K562 (cell line): ENCODE measurements around the gene CDSN. TPM values are rescaled to one million over a fixed set of nuclear protein-coding genes. Genes with fewer than 3 reads are reported as not detected.
A peak's percentile ranks its signal among the peaks of the same experiment; 100 is the strongest.

Experiments used
- ATF4 ChIP-seq: fragments of 450-650 bp; formaldehyde crosslinking; IDR thresholded peaks from 2 replicates; pipeline ENCODE4 v1.4.0; 2022; ENCODE audit warnings: mild to moderate bottlenecking, moderate library complexity
- HDAC2 ChIP-seq: fragments of 450-650 bp; IDR thresholded peaks from 2 replicates; pipeline ENCODE4 v1.6.1; 2016; ENCODE audit warnings: mild to moderate bottlenecking
- PBX2 ChIP-seq, 2 experiments: IDR thresholded peaks in 1 of 2; conservative IDR thresholded peaks in 1 of 2; 2 replicates each; pipeline ENCODE4 v1.6.1; 2016; ENCODE audit warnings: low read depth in 2 of 2, mild to moderate bottlenecking in 1 of 2, missing compliant biosample characterization in 1 of 2, missing genetic modification characterization in 1 of 2, moderate library complexity in 1 of 2
- SPI1 ChIP-seq: IDR thresholded peaks from 2 replicates; pipeline ENCODE4 v1.6.1; 2011; ENCODE audit warnings: low read depth, low read length, control low read depth, borderline replicate concordance
- SRSF3 ChIP-seq: fragments of 200-400 bp; formaldehyde crosslinking; IDR thresholded peaks from 2 replicates; pipeline ENCODE4 v1.6.1; 2016; ENCODE audit warnings: mild to moderate bottlenecking, low read length, moderate library complexity; ENCODE audit not compliant: insufficient read depth
- STAT5A ChIP-seq: IDR thresholded peaks from 2 replicates; pipeline ENCODE4 v1.6.1; 2012; ENCODE audit warnings: low read length, inconsistent platforms, borderline replicate concordance
- TOE1 ChIP-seq, 2 experiments: fragments of 450-650 bp in 1 of 2; sonication (generic) in 1 of 2; formaldehyde crosslinking in 1 of 2; IDR thresholded peaks; 2 replicates each; pipeline versions ENCODE4 v1.7.1 to v1.8.0; 2016 to 2022; ENCODE audit warnings: borderline replicate concordance in 2 of 2, mild to moderate bottlenecking in 2 of 2, antibody characterized with exemption in 1 of 2, inconsistent platforms in 1 of 2, low read depth in 1 of 2, missing genetic modification reagents in 1 of 2, moderate library complexity in 1 of 2
- TRIM25 ChIP-seq: fragments of 450-650 bp; IDR thresholded peaks from 2 replicates; pipeline ENCODE4 v1.7.0; 2016; ENCODE audit warnings: borderline replicate concordance
- ZNF232 ChIP-seq: sonication (generic); formaldehyde crosslinking; IDR thresholded peaks from 2 replicates; pipeline ENCODE4 v1.8.0; 2022; ENCODE audit warnings: mild to moderate bottlenecking, missing genetic modification reagents
- ZNF318 ChIP-seq, 2 experiments: fragments of 450-650 bp; IDR thresholded peaks; 2 replicates each; pipeline ENCODE4 v1.6.1; 2016; ENCODE audit warnings: mild to moderate bottlenecking in 2 of 2, borderline replicate concordance in 1 of 2, low read depth in 1 of 2, moderate library complexity in 1 of 2
- ZNF764 ChIP-seq: fragments of 250-450 bp; sonication (Bioruptor Pico); IDR thresholded peaks from 2 replicates; pipeline ENCODE4 v1.4.0; 2020; ENCODE audit warnings: low read depth, mild to moderate bottlenecking, moderate library complexity
- polyA plus RNA-seq, 8 experiments: library from polyadenylated mRNA; depleted of rRNA in 4 of 8; stranded (reverse) in 5 of 8; unstranded in 3 of 8; fragments of >200 nt; fragmentation: Nextera tagmentation in 2 of 8; fragmentation: Illumina TruSeq in 1 of 8; extraction: Ambion mirVana in 2 of 8; extraction: Trizol in 1 of 8; gene quantifications; 2 replicates each; pipeline versions ENCODE4 v1.2.1 to v1.2.3, GENCODE V29; 2011 to 2014; ENCODE audit warnings: inconsistent platforms in 1 of 8, missing spikeins in 1 of 8
- total RNA-seq, 7 experiments: library from RNA; depleted of rRNA in 6 of 7; stranded (reverse); fragments of >200 nt in 6 of 7; fragmentation: Illumina TruSeq in 2 of 7; extraction: Trizol in 2 of 7; gene quantifications; 2 replicates each; pipeline versions ENCODE4 v1.2.1 to v1.2.3, GENCODE V29; 2011 to 2021; ENCODE audit warnings: low replicate concordance in 1 of 7

The CDSN gene
- total and polyA plus RNA-seq, 9 of the 15 experiments (the other 6 are each of a cell fraction or from before 2014, with no cell fraction given): not detected

- no peak for TF ChIP-seq TRIM25
- no peak for TF ChIP-seq PBX2 (CRISPR knock-in tag; IDR thresholded peaks at IDR 0.05; ENCODE audit: low read depth)
- TF ChIP-seq PBX2 (tag; conservative IDR thresholded peaks at IDR 0.05; ENCODE audit: low read depth): no peak
- no peak for TF ChIP-seq SPI1
- peak; percentile 41; the same call in 1 of the 2 replicates for TF ChIP-seq TOE1 (IDR thresholded peaks at IDR 0.05; ENCODE audit: borderline replicate concordance)
- TF ChIP-seq TOE1 (CRISPR knock-in tag; IDR thresholded peaks at IDR 0.05; ENCODE audit: borderline replicate concordance, low read depth): no peak
- no peak for TF ChIP-seq HDAC2
- no peak for TF ChIP-seq ZNF232 (CRISPR knock-in tag)
- TF ChIP-seq ZNF764 (CRISPR knock-in tag): peak; percentile 86
- peak in 1 of 2 experiments; percentile 45; a peak in 1 of 4 replicates for TF ChIP-seq ZNF318 (IDR thresholded peaks at IDR 0.05; ENCODE audit: borderline replicate concordance in 1 of 2, low read depth in 1 of 2)
- no peak for TF ChIP-seq SRSF3
- TF ChIP-seq STAT5A: peak; percentile 31; the same call in 1 of the 2 replicates
- TF ChIP-seq ATF4 (CRISPR knock-in tag): no peak
These were observed 36.4 kb downstream of the CDSN start (continued) for GRCh38 chr6:31083742-31084354.
